Keratinocyte (primary cell): ENCODE measurements around the gene FAM107B. TPM values are rescaled to one million over a fixed set of nuclear protein-coding genes. Genes with fewer than 3 reads are reported as not detected.

Experiments
- DNase-seq: peaks from one replicate; pipeline ENCODE4 v3.0.0-alpha.2; 2011; ENCODE audit warnings: low read depth, missing footprints, low spot score
- FAIRE-seq: peaks from 2 replicates; lab custom pipeline; 2011; peaks lifted over from hg19 to GRCh38; lab: Jason Lieb, UNC
- H2AFZ ChIP-seq: 2 replicates; pipeline ENCODE4 v1.6.0; 2012; ENCODE audit warnings: low read length, control low read depth, inconsistent platforms; ENCODE audit not compliant: control insufficient read depth
- H3K27ac ChIP-seq: 2 replicates; pipeline ENCODE4 v1.5.1; 2011; ENCODE audit warnings: low read length; ENCODE audit not compliant: control insufficient read depth, insufficient read depth
- H3K27me3 ChIP-seq: 3 replicates; pipeline ENCODE4 v1.6.0; 2011; ENCODE audit warnings: low read length; ENCODE audit not compliant: control insufficient read depth, insufficient read depth; ENCODE audit errors: extremely low read depth
- H3K36me3 ChIP-seq, 2 experiments: 2 replicates in 1 of 2; 3 replicates in 1 of 2; pipeline ENCODE4 v1.5.1; 2011; ENCODE audit warnings: low read length in 2 of 2, mild to moderate bottlenecking in 1 of 2; ENCODE audit not compliant: control insufficient read depth in 2 of 2, insufficient read depth in 2 of 2; ENCODE audit errors: extremely low read depth in 1 of 2
- H3K4me1 ChIP-seq: 3 replicates; pipeline ENCODE4 v1.5.1; 2011; ENCODE audit warnings: low read length; ENCODE audit not compliant: control insufficient read depth, insufficient read depth; ENCODE audit errors: extremely low read depth
- H3K4me2 ChIP-seq: 3 replicates; pipeline ENCODE4 v1.6.0; 2011; ENCODE audit warnings: low read depth, low read length; ENCODE audit not compliant: control insufficient read depth, insufficient read depth; ENCODE audit errors: extremely low read depth
- H3K4me3 ChIP-seq, 3 experiments: fragments of 200-600 bp in 1 of 3; sonication (generic) in 1 of 3; 2 replicates in 2 of 3; 3 replicates in 1 of 3; pipeline ENCODE4 v1.5.1; 2011 to 2016; ENCODE audit warnings: low read length in 3 of 3, mild to moderate bottlenecking in 3 of 3, control low read depth in 2 of 3, inconsistent platforms in 1 of 3, low read depth in 1 of 3, mixed read lengths in 1 of 3, mixed run types in 1 of 3, moderate library complexity in 1 of 3; ENCODE audit not compliant: control insufficient read depth in 2 of 3, insufficient read depth in 2 of 3; ENCODE audit errors: extremely low read depth in 1 of 3
- H3K79me2 ChIP-seq: 2 replicates; pipeline ENCODE4 v1.6.0; 2012; ENCODE audit warnings: low read length; ENCODE audit not compliant: control insufficient read depth, insufficient read depth
- H3K9ac ChIP-seq: 3 replicates; pipeline ENCODE4 v1.6.0; 2011; ENCODE audit warnings: low read length; ENCODE audit not compliant: control insufficient read depth, insufficient read depth; ENCODE audit errors: extremely low read depth
- H3K9me1 ChIP-seq: 3 replicates; pipeline ENCODE4 v1.6.0; 2011; ENCODE audit warnings: low read length; ENCODE audit not compliant: control insufficient read depth, insufficient read depth; ENCODE audit errors: extremely low read depth
- H3K9me3 ChIP-seq: 2 replicates; pipeline ENCODE4 v1.5.1; 2012; ENCODE audit warnings: low read depth, low read length; ENCODE audit not compliant: control insufficient read depth
- H4K20me1 ChIP-seq: 3 replicates; pipeline ENCODE4 v1.6.0; 2011; ENCODE audit warnings: low read length; ENCODE audit not compliant: control insufficient read depth, insufficient read depth; ENCODE audit errors: extremely low read depth
- EZH2 ChIP-seq: IDR thresholded peaks from one replicate; pipeline ENCODE4 v1.6.1; 2012; ENCODE audit warnings: inconsistent platforms, mild to moderate bottlenecking, low read length, moderate library complexity
- dilution Hi-C: fragments of 300-500 bp; cut with MboI; formaldehyde crosslinking; loops from one replicate; pipeline ENCODE4 v1.7.0; 2020; ENCODE audit warnings: low sequenced_read_pairs; ENCODE audit not compliant: extremely low pct_ligation_motif_present
- polyA plus RNA-seq, 5 experiments: library from polyadenylated mRNA; depleted of rRNA in 3 of 5; stranded (reverse) in 3 of 5; stranded (forward) in 1 of 5; unstranded in 1 of 5; fragments of >200 nt; gene quantifications; 1 replicate in 1 of 5; 2 replicates in 3 of 5; 3 replicates in 1 of 5; pipeline versions ENCODE4 v1.2.1 to v1.2.3, GENCODE V29; 2011 to 2012; ENCODE audit warnings: missing spikeins in 2 of 5, low read depth in 1 of 5, low replicate concordance in 1 of 5
- TF ChIP-seq, protein P1 (sequence below), 3 experiments: IDR thresholded peaks in 1 of 3; conservative IDR thresholded peaks in 1 of 3; optimal IDR thresholded peaks in 1 of 3; 2 replicates in 2 of 3; 3 replicates in 1 of 3; pipeline versions ENCODE3 to v1.5.1; 2011; ENCODE audit warnings: low read length in 3 of 3, mild to moderate bottlenecking in 3 of 3, moderate library complexity in 2 of 3, control low read depth in 1 of 3, inconsistent platforms in 1 of 3; ENCODE audit not compliant: insufficient read depth in 2 of 3; ENCODE audit errors: extremely low read depth in 1 of 3

The FAM107B gene
- polyA plus RNA-seq, 1 donor (not counting 4 experiments of a cell fraction or from before 2014, with no cell fraction given): 8.7 TPM

DNA sequence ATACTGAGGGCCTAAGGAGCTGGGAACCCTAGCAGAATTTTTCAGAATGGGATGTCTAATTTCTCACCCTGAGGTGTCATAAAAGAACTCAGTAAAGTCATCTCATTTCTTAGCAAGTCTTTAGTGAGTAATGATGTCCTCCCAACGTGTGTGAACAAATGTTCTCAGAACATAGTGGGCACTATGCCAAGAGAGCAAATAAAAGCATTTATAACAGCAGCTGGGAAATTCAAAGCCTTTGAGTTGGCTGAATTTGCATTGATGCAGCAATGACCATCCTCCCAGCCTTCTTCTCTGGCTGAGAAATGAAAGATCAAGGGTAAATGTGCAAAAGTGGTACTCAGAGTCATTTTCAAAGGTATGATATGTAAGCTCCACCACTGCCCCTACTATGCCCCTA, 109.4 kb downstream of the FAM107B start:
- no peak overlapping the region for H3K27ac ChIP-seq
- no peaks in the 10 kb centered on the region for H3K27me3 ChIP-seq
- H3K4me2 ChIP-seq: no peak overlapping the region
- dilution Hi-C loops: no loop called here
- H3K9me1 ChIP-seq: no peaks in the 10 kb centered on the region
- H3K4me1 ChIP-seq: peaks cover 3% of the 10 kb centered on the region
- H3K79me2 ChIP-seq: no peaks in the 10 kb centered on the region
- no peaks in the 10 kb centered on the region for H3K36me3 ChIP-seq
- DNase-seq (no peak), FAIRE-seq (no peak)
- no peak overlapping the region for H3K4me3 ChIP-seq
- no peak overlapping the region for H2AFZ ChIP-seq
- H3K9ac ChIP-seq: no peak overlapping the region
- no peaks in the 10 kb centered on the region for H4K20me1 ChIP-seq
- TF ChIP-seq, protein P1, sequence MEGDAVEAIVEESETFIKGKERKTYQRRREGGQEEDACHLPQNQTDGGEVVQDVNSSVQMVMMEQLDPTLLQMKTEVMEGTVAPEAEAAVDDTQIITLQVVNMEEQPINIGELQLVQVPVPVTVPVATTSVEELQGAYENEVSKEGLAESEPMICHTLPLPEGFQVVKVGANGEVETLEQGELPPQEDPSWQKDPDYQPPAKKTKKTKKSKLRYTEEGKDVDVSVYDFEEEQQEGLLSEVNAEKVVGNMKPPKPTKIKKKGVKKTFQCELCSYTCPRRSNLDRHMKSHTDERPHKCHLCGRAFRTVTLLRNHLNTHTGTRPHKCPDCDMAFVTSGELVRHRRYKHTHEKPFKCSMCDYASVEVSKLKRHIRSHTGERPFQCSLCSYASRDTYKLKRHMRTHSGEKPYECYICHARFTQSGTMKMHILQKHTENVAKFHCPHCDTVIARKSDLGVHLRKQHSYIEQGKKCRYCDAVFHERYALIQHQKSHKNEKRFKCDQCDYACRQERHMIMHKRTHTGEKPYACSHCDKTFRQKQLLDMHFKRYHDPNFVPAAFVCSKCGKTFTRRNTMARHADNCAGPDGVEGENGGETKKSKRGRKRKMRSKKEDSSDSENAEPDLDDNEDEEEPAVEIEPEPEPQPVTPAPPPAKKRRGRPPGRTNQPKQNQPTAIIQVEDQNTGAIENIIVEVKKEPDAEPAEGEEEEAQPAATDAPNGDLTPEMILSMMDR (optimal IDR thresholded peaks at IDR 0.05 in 1 of 3, IDR thresholded peaks at IDR 0.05 in 1 of 3, conservative IDR thresholded peaks at IDR 0.05 in 1 of 3; ENCODE audit: extremely low read depth in 1 of 3, insufficient read depth in 2 of 3, low read length in 3 of 3): no peak
- no peak for TF ChIP-seq EZH2
- H3K9me3 ChIP-seq: no peaks in the 10 kb centered on the region

DNA sequence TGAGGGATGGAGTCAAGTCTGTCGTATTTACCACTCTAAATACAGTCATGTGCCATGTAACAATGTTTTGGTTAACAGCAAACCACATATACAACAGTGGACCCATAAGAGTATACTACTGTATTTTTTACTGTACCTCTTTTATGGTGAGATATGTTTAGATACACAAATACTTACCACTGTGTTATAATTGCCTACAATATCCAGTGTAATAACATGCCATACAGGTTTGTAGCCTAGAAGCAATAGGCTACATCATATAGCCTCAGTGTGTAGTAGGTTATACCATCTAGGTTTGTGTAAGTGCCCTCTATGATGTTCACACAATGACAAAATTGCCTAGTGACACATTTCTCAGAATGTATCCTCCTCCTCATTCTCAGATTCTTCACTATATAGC, 110.4 kb downstream of the FAM107B start:
- Histone ChIP-seq H3K4me3 (no peak overlapping the region), H3K9me3 (no peaks in the 10 kb centered on the region), H3K4me1 (peaks cover 3% of the 10 kb centered on the region), H3K4me2 (no peak overlapping the region), H3K27ac (no peak overlapping the region), H3K27me3 (no peaks in the 10 kb centered on the region), H3K36me3 (no peaks in the 10 kb centered on the region), H4K20me1 (no peaks in the 10 kb centered on the region), H3K9me1 (no peaks in the 10 kb centered on the region), H3K9ac (no peak overlapping the region), H3K79me2 (no peaks in the 10 kb centered on the region), H2AFZ (no peak overlapping the region)
- no peak for DNase-seq
- dilution Hi-C loops: no loop called here
- no peak for FAIRE-seq
- TF ChIP-seq EZH2: no peak
- TF ChIP-seq, protein P1 (optimal IDR thresholded peaks at IDR 0.05 in 1 of 3, IDR thresholded peaks at IDR 0.05 in 1 of 3, conservative IDR thresholded peaks at IDR 0.05 in 1 of 3; ENCODE audit: extremely low read depth in 1 of 3, insufficient read depth in 2 of 3, low read length in 3 of 3): no peak
